Tibial nerve (tissue), 4 donors: ENCODE measurements around the gene INAFM1.
A peak's percentile ranks its signal among the peaks of the same experiment; 100 is the strongest.

ENCODE experiments used
- CTCF ChIP-seq, 5 experiments: fragments of 200-600 bp in 3 of 5; fragments of 450-650 bp in 2 of 5; sonication (generic) in 3 of 5; IDR thresholded peaks; one replicate each; pipeline ENCODE4 v1.5.1; 2016 to 2019; ENCODE audit warnings: antibody characterized with exemption in 5 of 5, mild to moderate bottlenecking in 3 of 5, moderate library complexity in 2 of 5
- EP300 ChIP-seq, 2 donors: sonication (generic); formaldehyde crosslinking; IDR thresholded peaks; one replicate each; pipeline ENCODE4 v1.6.1; 2017; ENCODE audit warnings: antibody characterized with exemption in 2 of 2, mild to moderate bottlenecking in 1 of 2
- POLR2A ChIP-seq, 2 donors: fragments of 450-650 bp; IDR thresholded peaks; one replicate each; pipeline ENCODE4 v1.6.1; 2017; ENCODE audit warnings: antibody characterized with exemption in 2 of 2, mild to moderate bottlenecking in 2 of 2, moderate library complexity in 2 of 2

GRCh38 chr19:47255879-47256692 is 18.6 kb upstream of the INAFM1 start, which contains the start of gene CCDC9:
- TF ChIP-seq CTCF (IDR thresholded peaks at IDR 0.05): peak in 2 of 5 experiments; percentile 42 to 50
- peak; percentile 81 to 86 for TF ChIP-seq POLR2A (IDR thresholded peaks at IDR 0.05)
- TF ChIP-seq EP300 (IDR thresholded peaks at IDR 0.05): peak; percentile 97 to 98
